Heart right ventricle (tissue), 16 donors: ENCODE measurements around the gene KRTAP1-4. TPM values are rescaled to one million over a fixed set of nuclear protein-coding genes. Genes with fewer than 3 reads are reported as not detected.
"Not testable (repeated sequence)": the region's sequence is repeated elsewhere in the genome, so short reads cannot be mapped to it uniquely, and the experiment has no call there.

ENCODE experiments used
- ATAC-seq, 8 donors: fragments of 200-7000 bp; cut with Tn5 transposase; one replicate each; pipeline ENCODE4 v1.9.1; 2020; ENCODE audit warnings: mild to moderate bottlenecking in 8 of 8, moderate library complexity in 8 of 8, moderate number of reproducible peaks in 1 of 8
- DNase-seq, 2 donors: peaks; one replicate each; pipeline ENCODE4 v3.0.0-alpha.2; 2020
- H3K27ac ChIP-seq, 10 donors: fragments of 200-600 bp; sonication (generic) in 2 of 10; one replicate each; pipeline versions ENCODE4 v1.5.0 to v1.8.0; 2020 to 2022; ENCODE audit warnings: mild to moderate bottlenecking in 3 of 10
- H3K27me3 ChIP-seq, 7 donors: fragments of 200-600 bp; one replicate each; pipeline ENCODE4 v1.8.0; 2021 to 2022; ENCODE audit warnings: mild to moderate bottlenecking in 2 of 7
- H3K36me3 ChIP-seq, 9 donors: fragments of 200-600 bp; sonication (generic) in 1 of 9; one replicate each; pipeline versions ENCODE4 v1.5.0 to v1.8.0; 2020 to 2022; ENCODE audit warnings: mild to moderate bottlenecking in 2 of 9
- H3K4me1 ChIP-seq, 9 donors: fragments of 200-600 bp; sonication (generic) in 1 of 9; one replicate each; pipeline versions ENCODE4 v1.5.0 to v1.8.0; 2020 to 2022; ENCODE audit warnings: mild to moderate bottlenecking in 4 of 9
- H3K4me3 ChIP-seq, 10 donors: fragments of 200-600 bp; sonication (generic) in 2 of 10; one replicate each; pipeline versions ENCODE4 v1.5.0 to v1.8.0; 2020 to 2022; ENCODE audit warnings: mild to moderate bottlenecking in 7 of 10, moderate library complexity in 2 of 10
- H3K9me3 ChIP-seq, 11 donors: fragments of 200-600 bp in 10 of 11; sonication (generic) in 2 of 11; one replicate each; pipeline versions ENCODE4 v1.5.0 to v1.8.0; 2013 to 2022; ENCODE audit warnings: mild to moderate bottlenecking in 2 of 11, control low read depth in 1 of 11, moderate library complexity in 1 of 11
- WGBS, 2 donors: extraction: QIAGEN DNeasy Blood & Tissue Kit; methylation state at CpG; one replicate each; pipeline ENCODE4 v1.1.7; 2013; ENCODE audit warnings: inconsistent platforms in 1 of 2; 5-methylcytosine and 5-hydroxymethylcytosine counted together
- intact Hi-C, 10 donors: fragments of 100-400 bp; cut with DNase I; formaldehyde crosslinking; loops; one replicate each; pipeline versions ENCODE4 v1.11.1 to v1.14.2; 2022
- polyA plus RNA-seq, 2 donors: library from polyadenylated mRNA; stranded (reverse); fragments of 200-250 nt; gene quantifications; one replicate each; pipeline ENCODE4 v1.2.3, GENCODE V29; 2013
- total RNA-seq, 10 donors: library from RNA; stranded (reverse); fragmentation: NEBNext Ultra II Directional in 3 of 10; extraction: Animal tissue kit (Norgen Biotek cat#: 25700) in 3 of 10; gene quantifications; one replicate each; pipeline versions ENCODE4 v1.2.1 to v1.2.4, GENCODE V29; 2021 to 2023
- TF ChIP-seq, protein P1 (sequence below), 9 donors: fragments of 200-600 bp; sonication (generic) in 2 of 9; IDR thresholded peaks; one replicate each; pipeline versions ENCODE4 v1.5.0 to v1.8.0; 2021 to 2022; ENCODE audit warnings: antibody characterized with exemption in 9 of 9, mild to moderate bottlenecking in 5 of 9, moderate library complexity in 1 of 9
- donor health status: Arrhythmogenic right ventricular cardiomyopathy.
- donor health status: ischemic (EF 13 %, LVEDD 7.1; RV severe dilation, severe dysfunction).
- donor health status: healthy with polysubstance abuse.
- donor health status: DM: no; HTN: yes; CAD: no.
- donor health status: DM: no; HTN: no; CAD: no.
- donor health status: ischemic (EF 25% LVEDD 6.9; RV normal size, moderate dysfunction).
- donor health status: ischemic (EF 25% LVEDD 5.7; RV mildly dilated, moderate dysfunction).
- donor health status: healthy.
- donor health status: DM: yes; HTN: yes; CAD: no.
- donor health status: Ischemic cardiomyopathy.
- donor health status: ischemic (EF 35%, LVEDD 5.7; RV mildly dilated, moderate dysfunction).
- donor health status: nonischemic (EF 11% LVEDD 7.7; RV severe dilation, severe dysfunction).
- donor health status: DM: yes; HTN: yes; CAD: no.
- donor health status: PGD.
- donor health status: ischemic (EF 29% LVEDD 5.4; RV normal size, mild dysfunction).
- donor health status: nonischemic (EF 23%, LVEDD 6.1; RV moderate dilation, normal function).

Gene KRTAP1-4
- total and polyA plus RNA-seq, 12 donors, result not detected

DNA sequence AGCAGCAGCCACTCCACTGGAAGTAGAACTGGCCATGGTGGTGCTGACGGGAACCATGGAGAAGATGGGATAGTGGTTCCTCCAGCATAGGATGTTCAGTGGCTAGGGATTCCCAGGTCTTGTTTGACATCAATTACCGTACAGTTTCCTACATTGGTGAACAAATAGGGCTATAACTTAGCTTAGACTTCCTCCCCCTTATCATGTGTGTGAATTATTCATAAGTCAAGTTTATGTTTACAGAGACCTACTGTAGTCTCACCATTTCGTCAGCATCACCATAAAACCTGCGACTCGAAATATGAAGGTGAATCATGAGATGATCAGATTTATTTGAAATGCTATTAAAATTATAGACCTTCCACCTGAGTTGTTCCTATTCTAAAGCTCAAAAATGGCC is 28.7 kb upstream of the KRTAP1-4 start:
- peaks cover 0 to 8% (median 0%) of the 10 kb centered on the region in 11 donors for H3K9me3 ChIP-seq
- no peak overlapping the region for H3K4me3 ChIP-seq
- H3K27me3 ChIP-seq, result peaks cover 0 to 76% (median 50%) of the 10 kb centered on the region in 7 donors
- intact Hi-C loops, result no loop called here
- DNase-seq (no peak), ATAC-seq (no peak)
- WGBS, 2 donors, result 85% methylated on average over 5 of the region's 5 CpGs
- TF ChIP-seq, protein P1, sequence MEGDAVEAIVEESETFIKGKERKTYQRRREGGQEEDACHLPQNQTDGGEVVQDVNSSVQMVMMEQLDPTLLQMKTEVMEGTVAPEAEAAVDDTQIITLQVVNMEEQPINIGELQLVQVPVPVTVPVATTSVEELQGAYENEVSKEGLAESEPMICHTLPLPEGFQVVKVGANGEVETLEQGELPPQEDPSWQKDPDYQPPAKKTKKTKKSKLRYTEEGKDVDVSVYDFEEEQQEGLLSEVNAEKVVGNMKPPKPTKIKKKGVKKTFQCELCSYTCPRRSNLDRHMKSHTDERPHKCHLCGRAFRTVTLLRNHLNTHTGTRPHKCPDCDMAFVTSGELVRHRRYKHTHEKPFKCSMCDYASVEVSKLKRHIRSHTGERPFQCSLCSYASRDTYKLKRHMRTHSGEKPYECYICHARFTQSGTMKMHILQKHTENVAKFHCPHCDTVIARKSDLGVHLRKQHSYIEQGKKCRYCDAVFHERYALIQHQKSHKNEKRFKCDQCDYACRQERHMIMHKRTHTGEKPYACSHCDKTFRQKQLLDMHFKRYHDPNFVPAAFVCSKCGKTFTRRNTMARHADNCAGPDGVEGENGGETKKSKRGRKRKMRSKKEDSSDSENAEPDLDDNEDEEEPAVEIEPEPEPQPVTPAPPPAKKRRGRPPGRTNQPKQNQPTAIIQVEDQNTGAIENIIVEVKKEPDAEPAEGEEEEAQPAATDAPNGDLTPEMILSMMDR (IDR thresholded peaks at IDR 0.05), result no peak
- no peaks in the 10 kb centered on the region for H3K4me1 ChIP-seq
- H3K36me3 ChIP-seq, result no peaks in the 10 kb centered on the region
- H3K27ac ChIP-seq, result no peak overlapping the region

DNA sequence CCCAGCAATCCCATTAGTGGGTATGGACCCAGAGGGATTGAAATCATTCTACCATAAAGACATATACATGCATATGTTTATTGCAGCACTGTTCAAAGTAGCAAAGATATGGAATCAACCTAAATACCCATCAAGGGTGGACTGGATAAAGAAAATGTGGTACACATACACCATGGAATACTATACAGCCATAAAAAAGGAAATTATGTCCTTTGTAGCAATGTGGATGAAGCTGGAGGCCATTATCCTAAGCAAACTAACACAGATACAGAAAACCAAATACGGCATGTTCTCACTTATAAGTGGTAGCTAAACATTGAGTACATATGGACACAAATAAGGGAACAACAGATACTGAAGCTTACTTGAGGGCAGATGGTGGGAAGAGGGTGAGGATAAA is 27.6 kb upstream of the KRTAP1-4 start:
- H3K36me3 ChIP-seq, result no peaks in the 10 kb centered on the region
- H3K27me3 ChIP-seq, result peaks cover 0 to 70% (median 50%) of the 10 kb centered on the region in 7 donors
- TF ChIP-seq, protein P1 (IDR thresholded peaks at IDR 0.05), result no peak
- DNase-seq (no peak), ATAC-seq (no peak)
- intact Hi-C loops, result no loop called here
- 87 to 100% methylated on average over 1 of the region's 1 CpG for WGBS, 2 donors
- H3K27ac ChIP-seq, result no peak overlapping the region
- H3K9me3 ChIP-seq, result peaks cover 0 to 17% (median 0%) of the 10 kb centered on the region in 11 donors
- no peak overlapping the region for H3K4me3 ChIP-seq
- H3K4me1 ChIP-seq, result no peaks in the 10 kb centered on the region

DNA sequence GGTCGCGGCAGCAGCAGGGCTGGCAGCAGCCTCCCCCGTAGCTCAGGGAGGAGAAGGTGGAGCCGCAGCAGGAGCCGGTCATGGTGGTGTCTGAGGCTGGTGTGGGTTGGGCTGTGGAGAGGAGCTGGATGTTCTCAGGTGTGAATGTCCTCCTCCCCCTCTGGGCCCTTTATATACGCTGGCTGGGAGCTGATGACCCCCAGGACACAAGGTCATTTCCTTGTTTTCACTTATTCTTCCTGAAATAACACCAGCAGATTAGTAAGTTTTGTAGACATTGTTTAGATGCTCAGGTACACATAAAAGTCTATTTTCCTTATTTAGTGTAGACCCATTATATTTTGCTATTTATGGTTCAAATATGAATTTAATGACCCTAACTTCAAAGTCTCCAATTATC is 25.1 kb upstream of the KRTAP1-4 start, which contains the start of gene KRTAP2-2:
TSS of gene KRTAP2-2 (minus strand) at position 101 of the 400 bp plus-strand sequence. CDS start at position 82, 19 bp downstream.
- H3K36me3 ChIP-seq, H3K4me3 ChIP-seq, DNase-seq, H3K4me1 ChIP-seq, ATAC-seq, intact Hi-C loops, H3K27ac ChIP-seq: not testable (repeated sequence)
- peaks cover 0 to 56% (median 38%) of the 10 kb centered on the region in 7 donors for H3K27me3 ChIP-seq
- peaks cover 0 to 17% (median 0%) of the 10 kb centered on the region in 11 donors for H3K9me3 ChIP-seq
- WGBS, 2 donors, result 30 to 56% methylated on average over 1 of the region's 6 CpGs

DNA sequence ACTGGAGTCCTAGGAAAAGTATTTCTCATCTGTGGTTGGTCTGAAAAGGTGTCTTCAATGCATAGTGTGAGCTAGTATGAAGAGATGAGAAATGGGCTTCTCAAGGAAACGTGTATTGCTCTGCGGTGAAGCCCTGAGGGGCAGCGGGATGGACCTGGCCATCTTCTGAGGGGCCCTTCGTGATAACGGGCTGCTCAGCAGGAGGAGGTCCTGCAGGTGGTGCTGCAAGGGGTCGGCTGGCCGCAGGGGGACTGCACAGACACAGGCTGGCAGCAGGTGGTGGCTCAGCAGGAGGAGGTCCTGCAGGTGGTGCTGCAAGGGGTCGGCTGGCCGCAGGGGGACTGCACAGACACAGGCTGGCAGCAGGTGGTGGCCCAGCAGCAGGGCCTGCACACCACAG is 24.6 kb upstream of the KRTAP1-4 start:
- ATAC-seq, intact Hi-C loops, H3K4me1 ChIP-seq, H3K36me3 ChIP-seq, H3K27ac ChIP-seq, H3K4me3 ChIP-seq, DNase-seq: not testable (repeated sequence)
- peaks cover 0 to 55% (median 36%) of the 10 kb centered on the region in 7 donors for H3K27me3 ChIP-seq
- peaks cover 0 to 17% (median 0%) of the 10 kb centered on the region in 11 donors for H3K9me3 ChIP-seq
- WGBS, 2 donors, result 53 to 70% methylated on average over 7 of the region's 9 CpGs

DNA sequence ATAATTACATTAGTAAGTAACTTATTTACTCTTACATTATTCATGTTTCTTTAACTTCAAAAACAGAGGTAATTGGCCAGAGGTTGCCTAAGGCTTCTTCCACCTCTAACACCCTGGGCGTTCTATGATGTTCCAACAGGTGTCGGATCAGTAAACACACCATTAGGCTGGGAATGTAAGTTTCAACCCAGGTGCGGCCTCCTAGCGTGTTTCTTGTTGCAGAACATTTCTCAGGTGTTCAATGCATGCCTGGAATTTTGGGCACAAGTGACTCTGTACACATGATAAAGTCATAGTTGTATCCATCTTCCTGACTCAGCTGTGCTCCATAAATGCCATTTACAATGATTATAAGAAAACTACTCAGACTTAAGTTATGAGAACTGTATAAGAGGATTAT is 24.0 kb upstream of the KRTAP1-4 start:
- intact Hi-C loops, result no loop called here
- H3K4me1 ChIP-seq, result no peaks in the 10 kb centered on the region
- ATAC-seq (no peak), DNase-seq (no peak)
- peaks cover 0 to 55% (median 35%) of the 10 kb centered on the region in 7 donors for H3K27me3 ChIP-seq
- no peak overlapping the region for H3K27ac ChIP-seq
- H3K36me3 ChIP-seq, result no peaks in the 10 kb centered on the region
- 86 to 88% methylated on average over 4 of the region's 4 CpGs for WGBS, 2 donors
- TF ChIP-seq, protein P1 (IDR thresholded peaks at IDR 0.05), result no peak
- H3K4me3 ChIP-seq, result no peak overlapping the region
- H3K9me3 ChIP-seq, result peaks cover 0 to 17% (median 0%) of the 10 kb centered on the region in 11 donors
